ENCODE data around the gene ALKBH5.

DNA sequence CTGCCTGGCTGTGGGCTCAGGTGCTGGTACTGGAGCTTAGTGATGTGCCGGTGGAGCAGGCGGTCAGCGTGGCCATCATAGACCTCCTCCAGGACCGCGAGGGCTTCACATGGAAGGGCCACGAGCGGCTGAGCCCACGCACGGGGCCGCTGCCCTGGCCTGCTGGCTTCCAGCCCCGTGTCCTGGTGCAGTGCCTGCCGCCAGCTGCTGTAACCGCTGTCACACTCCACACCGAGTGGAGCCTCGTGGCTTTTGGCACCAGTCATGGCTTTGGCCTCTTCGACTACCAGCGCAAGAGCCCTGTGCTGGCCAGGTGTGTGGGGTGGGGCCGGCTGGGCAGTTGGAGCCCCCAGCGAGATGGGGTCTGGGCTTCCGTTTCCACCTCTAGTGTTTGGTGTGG is 53.8 kb downstream of the ALKBH5 start:
- TF ChIP-seq, protein P1, sequence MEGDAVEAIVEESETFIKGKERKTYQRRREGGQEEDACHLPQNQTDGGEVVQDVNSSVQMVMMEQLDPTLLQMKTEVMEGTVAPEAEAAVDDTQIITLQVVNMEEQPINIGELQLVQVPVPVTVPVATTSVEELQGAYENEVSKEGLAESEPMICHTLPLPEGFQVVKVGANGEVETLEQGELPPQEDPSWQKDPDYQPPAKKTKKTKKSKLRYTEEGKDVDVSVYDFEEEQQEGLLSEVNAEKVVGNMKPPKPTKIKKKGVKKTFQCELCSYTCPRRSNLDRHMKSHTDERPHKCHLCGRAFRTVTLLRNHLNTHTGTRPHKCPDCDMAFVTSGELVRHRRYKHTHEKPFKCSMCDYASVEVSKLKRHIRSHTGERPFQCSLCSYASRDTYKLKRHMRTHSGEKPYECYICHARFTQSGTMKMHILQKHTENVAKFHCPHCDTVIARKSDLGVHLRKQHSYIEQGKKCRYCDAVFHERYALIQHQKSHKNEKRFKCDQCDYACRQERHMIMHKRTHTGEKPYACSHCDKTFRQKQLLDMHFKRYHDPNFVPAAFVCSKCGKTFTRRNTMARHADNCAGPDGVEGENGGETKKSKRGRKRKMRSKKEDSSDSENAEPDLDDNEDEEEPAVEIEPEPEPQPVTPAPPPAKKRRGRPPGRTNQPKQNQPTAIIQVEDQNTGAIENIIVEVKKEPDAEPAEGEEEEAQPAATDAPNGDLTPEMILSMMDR (IDR thresholded peaks at IDR 0.05), result no peak
- TF ChIP-seq EZH2 (IDR thresholded peaks at IDR 0.05) (no peak), EZH2phosphoT487 (IDR thresholded peaks at IDR 0.05) (no peak)

All from neural progenitor cell (in vitro differentiated cells).